ENCODE data around the gene AVPR2.

Gene AVPR2

GRCh38 chrX:153927672-153927921, 23.1 kb downstream of the AVPR2 start:
- Histone ChIP-seq H3K36me3 (ENCODE audit: control insufficient read depth in 1 of 2, insufficient read depth in 2 of 2, low read length in 2 of 2) (peaks cover 33 to 34% of the 10 kb centered on the region in 2 experiments), H3K79me1 (ENCODE audit: low read length) (peaks cover 7% of the 10 kb centered on the region), H3K4ac (ENCODE audit: low read depth, low read length) (peak overlapping the region; percentile 63), H3K23ac (ENCODE audit: low read length) (no peak overlapping the region), H3K4me3 (ENCODE audit: low read depth, low read length) (peak overlapping the region; percentile 76), H3K27me3 (ENCODE audit: insufficient read depth, low read length) (no peaks in the 10 kb centered on the region), H3K18ac (ENCODE audit: low read length) (peak overlapping the region; percentile 42), H2BK5ac (ENCODE audit: low read depth, low read length, poor library complexity) (peak overlapping the region; percentile 34), H3K9me3 (ENCODE audit: insufficient read depth, low read depth, low read length) (no peaks in the 10 kb centered on the region), H3K4me1 (ENCODE audit: control insufficient read depth in 1 of 2, insufficient read depth in 2 of 2, low read length in 2 of 2) (peaks cover 12 to 22% of the 10 kb centered on the region in 2 experiments), H3K14ac (ENCODE audit: low read length) (peak overlapping the region; percentile 75), H3K4me2 (ENCODE audit: low read length) (peak overlapping the region; percentile 90), H4K12ac (ENCODE audit: low read depth, low read length) (peak overlapping the region; percentile 97), H4K91ac (ENCODE audit: low read depth, low read length) (peak overlapping the region; percentile 95), H3K9ac (ENCODE audit: low read length) (peak overlapping the region; percentile 92), H2AFZ (ENCODE audit: insufficient read depth, low read length, poor library complexity) (peak overlapping the region; percentile 59), H2BK12ac (ENCODE audit: low read length) (no peak overlapping the region), H2BK120ac (ENCODE audit: insufficient read depth, low read length, poor library complexity) (peak overlapping the region; percentile 65), H4K8ac (ENCODE audit: low read depth, low read length) (peak overlapping the region; percentile 96), H3K27ac (ENCODE audit: low read depth, low read length) (peak overlapping the region; percentile 94), H2AK5ac (ENCODE audit: low read length) (peak overlapping the region; percentile 99), H3K79me2 (ENCODE audit: control insufficient read depth, insufficient read depth, low read length, poor library complexity) (peaks cover 7% of the 10 kb centered on the region)
- no peak for DNase-seq
- no CpG with 5 or more reads among the region's 8 CpGs for WGBS (ENCODE audit: extremely low coverage, insufficient coverage, insufficient read length)

GRCh38 chrX:153927922-153928760, 23.7 kb downstream of the AVPR2 start:
- peak overlapping the region; percentile 59 for H2AFZ ChIP-seq (ENCODE audit: insufficient read depth, low read length, poor library complexity)
- H4K8ac ChIP-seq (ENCODE audit: low read depth, low read length): peak overlapping the region; percentile 96
- H2BK12ac ChIP-seq (ENCODE audit: low read length): no peak overlapping the region
- no peak overlapping the region for H3K23ac ChIP-seq (ENCODE audit: low read length)
- no CpG with 5 or more reads among the region's 76 CpGs for WGBS (ENCODE audit: extremely low coverage, insufficient coverage, insufficient read length)
- H3K36me3 ChIP-seq (ENCODE audit: control insufficient read depth in 1 of 2, insufficient read depth in 2 of 2, low read length in 2 of 2): peaks cover 36 to 37% of the 10 kb centered on the region in 2 experiments
- peak overlapping the region; percentile 63 for H3K4ac ChIP-seq (ENCODE audit: low read depth, low read length)
- H3K4me3 ChIP-seq (ENCODE audit: low read depth, low read length): peak overlapping the region; percentile 76
- no peaks in the 10 kb centered on the region for H3K9me3 ChIP-seq (ENCODE audit: insufficient read depth, low read depth, low read length)
- H3K9ac ChIP-seq (ENCODE audit: low read length): peak overlapping the region; percentile 92
- H4K12ac ChIP-seq (ENCODE audit: low read depth, low read length): peak overlapping the region; percentile 97
- H4K91ac ChIP-seq (ENCODE audit: low read depth, low read length): peak overlapping the region; percentile 95
- H3K18ac ChIP-seq (ENCODE audit: low read length): peak overlapping the region; percentile 42
- peaks cover 7% of the 10 kb centered on the region for H3K79me2 ChIP-seq (ENCODE audit: control insufficient read depth, insufficient read depth, low read length, poor library complexity)
- H2BK120ac ChIP-seq (ENCODE audit: insufficient read depth, low read length, poor library complexity): peak overlapping the region; percentile 65
- peak; percentile 94 to 98 for DNase-seq
- peak overlapping the region; percentile 90 for H3K4me2 ChIP-seq (ENCODE audit: low read length)
- peaks cover 7% of the 10 kb centered on the region for H3K79me1 ChIP-seq (ENCODE audit: low read length)
- H3K27ac ChIP-seq (ENCODE audit: low read depth, low read length): peak overlapping the region; percentile 94
- no peaks in the 10 kb centered on the region for H3K27me3 ChIP-seq (ENCODE audit: insufficient read depth, low read length)
- H3K4me1 ChIP-seq (ENCODE audit: control insufficient read depth in 1 of 2, insufficient read depth in 2 of 2, low read length in 2 of 2): peaks cover 12 to 22% of the 10 kb centered on the region in 2 experiments
- H3K14ac ChIP-seq (ENCODE audit: low read length): peak overlapping the region; percentile 75
- H2BK5ac ChIP-seq (ENCODE audit: low read depth, low read length, poor library complexity): peak overlapping the region; percentile 34
- H2AK5ac ChIP-seq (ENCODE audit: low read length): peak overlapping the region; percentile 99

GRCh38 chrX:153928846-153929245, 24.4 kb downstream of the AVPR2 start:
- H2BK120ac ChIP-seq (ENCODE audit: insufficient read depth, low read length, poor library complexity): no peak overlapping the region
- H4K8ac ChIP-seq (ENCODE audit: low read depth, low read length): no peak overlapping the region
- H3K23ac ChIP-seq (ENCODE audit: low read length): no peak overlapping the region
- H3K18ac ChIP-seq (ENCODE audit: low read length): no peak overlapping the region
- peak overlapping the region; percentile 30 for H3K4me2 ChIP-seq (ENCODE audit: low read length)
- no peak overlapping the region for H2BK12ac ChIP-seq (ENCODE audit: low read length)
- H3K9me3 ChIP-seq (ENCODE audit: insufficient read depth, low read depth, low read length): no peaks in the 10 kb centered on the region
- peaks cover 36 to 37% of the 10 kb centered on the region in 2 experiments for H3K36me3 ChIP-seq (ENCODE audit: control insufficient read depth in 1 of 2, insufficient read depth in 2 of 2, low read length in 2 of 2)
- H3K9ac ChIP-seq (ENCODE audit: low read length): no peak overlapping the region
- no peak overlapping the region for H4K91ac ChIP-seq (ENCODE audit: low read depth, low read length)
- peaks cover 14 to 22% of the 10 kb centered on the region in 2 experiments for H3K4me1 ChIP-seq (ENCODE audit: control insufficient read depth in 1 of 2, insufficient read depth in 2 of 2, low read length in 2 of 2)
- no peak overlapping the region for H4K12ac ChIP-seq (ENCODE audit: low read depth, low read length)
- H2AK5ac ChIP-seq (ENCODE audit: low read length): no peak overlapping the region
- no peak overlapping the region for H2BK5ac ChIP-seq (ENCODE audit: low read depth, low read length, poor library complexity)
- peaks cover 7% of the 10 kb centered on the region for H3K79me2 ChIP-seq (ENCODE audit: control insufficient read depth, insufficient read depth, low read length, poor library complexity)
- H3K27ac ChIP-seq (ENCODE audit: low read depth, low read length): peak overlapping the region; percentile 7
- DNase-seq: no peak
- no CpG with 5 or more reads among the region's 9 CpGs for WGBS (ENCODE audit: extremely low coverage, insufficient coverage, insufficient read length)
- H3K14ac ChIP-seq (ENCODE audit: low read length): no peak overlapping the region
- H3K79me1 ChIP-seq (ENCODE audit: low read length): peaks cover 7% of the 10 kb centered on the region
- no peak overlapping the region for H3K4ac ChIP-seq (ENCODE audit: low read depth, low read length)
- no peak overlapping the region for H2AFZ ChIP-seq (ENCODE audit: insufficient read depth, low read length, poor library complexity)
- H3K4me3 ChIP-seq (ENCODE audit: low read depth, low read length): no peak overlapping the region
- H3K27me3 ChIP-seq (ENCODE audit: insufficient read depth, low read length): no peaks in the 10 kb centered on the region

GRCh38 chrX:153929576-153929975, 25.1 kb downstream of the AVPR2 start:
- Histone ChIP-seq H3K18ac (ENCODE audit: low read length) (no peak overlapping the region), H3K4ac (ENCODE audit: low read depth, low read length) (no peak overlapping the region), H3K79me1 (ENCODE audit: low read length) (peaks cover 11% of the 10 kb centered on the region), H3K79me2 (ENCODE audit: control insufficient read depth, insufficient read depth, low read length, poor library complexity) (peaks cover 15% of the 10 kb centered on the region), H3K4me3 (ENCODE audit: low read depth, low read length) (no peak overlapping the region), H3K23ac (ENCODE audit: low read length) (no peak overlapping the region), H4K91ac (ENCODE audit: low read depth, low read length) (no peak overlapping the region), H3K36me3 (ENCODE audit: control insufficient read depth in 1 of 2, insufficient read depth in 2 of 2, low read length in 2 of 2) (peaks cover 36 to 37% of the 10 kb centered on the region in 2 experiments), H3K4me1 (ENCODE audit: control insufficient read depth in 1 of 2, insufficient read depth in 2 of 2, low read length in 2 of 2) (peaks cover 17 to 26% of the 10 kb centered on the region in 2 experiments), H3K9me3 (ENCODE audit: insufficient read depth, low read depth, low read length) (no peaks in the 10 kb centered on the region), H3K27me3 (ENCODE audit: insufficient read depth, low read length) (no peaks in the 10 kb centered on the region), H3K4me2 (ENCODE audit: low read length) (no peak overlapping the region), H2BK5ac (ENCODE audit: low read depth, low read length, poor library complexity) (no peak overlapping the region), H3K14ac (ENCODE audit: low read length) (no peak overlapping the region), H4K12ac (ENCODE audit: low read depth, low read length) (no peak overlapping the region), H2BK120ac (ENCODE audit: insufficient read depth, low read length, poor library complexity) (no peak overlapping the region), H3K9ac (ENCODE audit: low read length) (no peak overlapping the region), H2AFZ (ENCODE audit: insufficient read depth, low read length, poor library complexity) (no peak overlapping the region), H3K27ac (ENCODE audit: low read depth, low read length) (no peak overlapping the region), H2AK5ac (ENCODE audit: low read length) (no peak overlapping the region), H4K8ac (ENCODE audit: low read depth, low read length) (no peak overlapping the region), H2BK12ac (ENCODE audit: low read length) (no peak overlapping the region)
- no CpG with 5 or more reads among the region's 10 CpGs for WGBS (ENCODE audit: extremely low coverage, insufficient coverage, insufficient read length)
- DNase-seq: no peak

Data from trophoblast cell (in vitro differentiated cells and primary cell).